HG02970 (cell line): Measurements from ENCODE around the gene BLOC1S3.

Experiments
- ATAC-seq: cut with Tn5 transposase; IDR thresholded peaks from one replicate; pipeline ENCODE4 v1.9.1; 2021; ENCODE audit warnings: mild to moderate bottlenecking, moderate library complexity, moderate number of reproducible peaks; ENCODE audit not compliant: unreplicated experiment, low FRiP score

The BLOC1S3 gene

GRCh38 chr19:45178262-45179071 is at the start of gene BLOC1S3:
Gene BLOC1S3, plus strand, starts transcription at chr19:45178784. Its CDS starts 513 bp downstream, at chr19:45179297.
- peak; percentile 80 for ATAC-seq

DNA sequence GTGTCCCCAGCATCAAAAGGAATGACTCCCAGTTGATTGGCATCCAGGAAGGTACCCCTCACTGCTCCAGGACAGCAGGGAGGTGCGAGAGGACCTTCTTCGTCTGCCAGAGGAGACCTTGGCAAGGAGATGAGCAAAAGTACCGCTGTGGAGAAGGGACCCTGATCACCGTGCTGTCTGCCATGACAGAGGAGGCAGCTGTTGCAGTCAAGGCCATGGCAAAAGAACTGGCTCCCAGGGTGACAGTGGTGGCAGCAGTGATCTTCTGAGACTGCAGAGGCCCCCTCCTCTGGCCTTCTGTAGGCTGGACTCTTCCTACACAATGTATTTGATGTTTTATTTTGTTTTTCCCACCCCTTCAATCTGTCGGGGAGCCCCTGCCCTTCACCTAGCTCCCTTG is 49.8 kb upstream of the BLOC1S3 start:
- no peak for ATAC-seq

DNA sequence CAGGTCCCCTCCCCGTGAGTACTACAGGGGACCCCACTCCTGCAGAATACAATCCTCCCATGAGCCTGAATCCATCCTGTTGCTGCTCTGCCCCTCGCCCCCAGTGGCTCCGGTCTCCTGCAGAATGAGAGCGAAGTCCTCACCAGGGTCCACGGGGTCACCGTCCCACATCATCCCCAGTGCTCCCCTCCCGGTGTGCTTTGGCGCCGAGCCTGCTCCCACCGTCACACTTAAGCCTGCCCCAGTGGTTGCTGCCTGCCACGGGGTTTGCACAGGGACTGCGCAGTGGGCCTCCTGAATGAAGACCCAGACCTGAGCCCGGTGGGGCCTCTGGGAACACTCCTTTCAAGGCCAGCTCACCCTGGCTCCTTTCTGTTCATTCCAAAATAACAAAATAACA is 48.3 kb upstream of the BLOC1S3 start:
- ATAC-seq: no peak

DNA sequence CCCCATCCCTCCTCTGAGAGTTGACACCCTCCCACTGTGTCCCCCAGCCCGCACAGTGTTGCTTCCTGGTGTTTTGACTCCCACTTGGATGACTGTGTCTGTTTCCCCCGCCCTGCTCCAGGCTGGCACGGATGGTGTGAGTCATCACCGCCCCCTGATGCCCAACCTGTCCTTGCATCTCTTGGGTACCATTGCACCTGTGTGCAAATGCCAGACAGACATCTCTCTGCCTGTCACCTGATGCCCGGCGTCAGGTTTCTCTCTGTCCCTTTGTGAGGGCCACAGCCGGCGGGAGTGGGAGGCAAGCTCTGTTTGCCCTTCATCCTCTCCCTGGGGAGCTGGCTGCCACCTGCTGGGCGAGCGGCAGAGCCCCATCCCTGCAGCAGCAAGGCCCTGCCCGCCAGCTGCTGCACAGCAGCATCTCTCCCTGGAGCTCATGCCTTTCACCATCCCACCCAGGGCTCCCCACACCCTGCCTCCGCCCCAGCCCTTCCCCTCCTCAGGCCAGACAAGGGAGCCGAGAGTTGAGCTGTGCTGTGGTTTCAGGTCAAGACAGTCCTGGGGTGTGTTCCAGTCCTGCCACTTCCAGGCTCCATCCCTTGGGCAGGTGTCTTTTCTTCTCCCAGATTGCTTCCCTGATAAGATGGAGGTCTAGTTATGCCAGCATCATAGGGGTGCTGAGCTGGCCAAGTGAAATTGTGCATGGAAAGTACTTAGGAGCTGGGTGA is 47.5 kb upstream of the BLOC1S3 start:
- no peak for ATAC-seq

DNA sequence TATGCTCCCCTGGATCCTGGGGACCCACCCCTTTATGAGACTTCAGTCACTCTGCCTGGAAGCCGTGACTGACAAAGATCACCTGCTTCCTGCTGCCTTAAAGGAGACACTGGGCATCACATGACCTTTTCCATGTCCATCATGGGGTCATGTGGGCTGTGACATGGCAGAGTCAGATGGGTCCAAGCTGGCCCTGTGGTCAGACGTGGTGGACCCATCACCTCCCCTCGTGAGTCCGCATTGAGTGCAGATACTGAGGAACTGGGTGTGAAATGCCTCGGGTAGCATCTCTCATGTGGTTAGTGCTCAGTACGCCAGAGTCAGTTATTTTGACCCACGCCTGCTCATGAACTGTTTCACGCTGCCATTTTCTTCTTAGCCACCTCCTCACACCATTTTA is 44.9 kb upstream of the BLOC1S3 start:
- no peak for ATAC-seq

- no peak for ATAC-seq
These were observed 43.3 kb upstream of the BLOC1S3 start for GRCh38 chr19:45135176-45135885.

DNA sequence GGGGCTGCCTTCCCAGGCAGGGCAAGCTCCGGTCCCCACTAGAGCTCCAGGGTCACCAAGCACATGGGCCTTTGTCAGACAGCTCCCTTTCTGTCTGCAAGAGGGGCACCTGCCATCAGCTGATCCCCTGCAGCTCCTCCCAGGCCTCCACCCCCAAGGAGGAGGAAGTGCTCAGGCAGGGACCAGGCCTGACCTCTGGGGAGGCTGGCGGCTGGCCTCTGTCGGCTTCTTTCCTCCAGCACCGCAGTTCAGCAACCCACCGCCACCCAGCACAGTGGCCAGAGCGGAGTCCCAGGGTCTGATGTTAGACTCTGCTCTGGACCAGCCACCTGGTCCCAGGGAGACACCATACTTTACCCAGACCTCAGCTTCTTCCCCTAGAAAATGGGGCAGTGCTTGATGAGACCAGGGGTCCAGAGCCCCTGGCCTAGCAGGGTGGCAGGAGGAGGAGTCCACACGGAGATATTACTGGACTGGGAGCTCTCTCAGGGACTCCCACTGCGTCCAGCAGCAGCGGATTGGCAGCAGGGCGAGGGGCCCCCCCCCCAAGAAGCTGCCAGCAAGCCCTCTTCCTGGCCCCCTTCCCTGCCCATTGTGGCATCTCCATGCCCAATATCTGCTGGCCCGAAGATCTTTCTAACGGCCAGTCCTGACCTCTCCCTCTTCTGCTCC is 41.9 kb upstream of the BLOC1S3 start:
- ATAC-seq: peak; percentile 9

GRCh38 chr19:45137179-45137761 is 41.3 kb upstream of the BLOC1S3 start:
- peak; percentile 54 for ATAC-seq

DNA sequence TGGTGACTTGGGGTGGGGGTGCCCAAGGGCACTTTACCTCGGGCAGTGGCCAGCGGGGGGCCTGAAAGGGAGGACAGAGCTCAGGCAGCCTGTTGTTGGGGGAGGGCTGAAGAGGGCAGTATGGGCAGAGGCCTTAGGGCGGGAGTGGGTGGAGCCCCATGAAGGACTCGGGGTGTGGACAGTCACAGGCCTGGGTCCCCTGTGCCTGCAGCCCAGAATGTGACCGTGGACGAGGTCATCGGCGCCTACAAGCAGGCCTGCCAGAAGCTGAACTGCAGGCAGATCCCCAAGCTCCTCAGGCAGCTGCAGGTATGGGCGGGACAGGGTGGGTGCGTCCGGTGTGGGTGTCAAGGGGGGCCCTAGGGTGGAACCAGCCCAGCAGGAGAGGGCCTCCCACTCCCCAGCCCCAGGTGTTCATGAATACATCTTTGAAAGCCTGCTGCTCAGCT is 40.3 kb upstream of the BLOC1S3 start:
- ATAC-seq: no peak

DNA sequence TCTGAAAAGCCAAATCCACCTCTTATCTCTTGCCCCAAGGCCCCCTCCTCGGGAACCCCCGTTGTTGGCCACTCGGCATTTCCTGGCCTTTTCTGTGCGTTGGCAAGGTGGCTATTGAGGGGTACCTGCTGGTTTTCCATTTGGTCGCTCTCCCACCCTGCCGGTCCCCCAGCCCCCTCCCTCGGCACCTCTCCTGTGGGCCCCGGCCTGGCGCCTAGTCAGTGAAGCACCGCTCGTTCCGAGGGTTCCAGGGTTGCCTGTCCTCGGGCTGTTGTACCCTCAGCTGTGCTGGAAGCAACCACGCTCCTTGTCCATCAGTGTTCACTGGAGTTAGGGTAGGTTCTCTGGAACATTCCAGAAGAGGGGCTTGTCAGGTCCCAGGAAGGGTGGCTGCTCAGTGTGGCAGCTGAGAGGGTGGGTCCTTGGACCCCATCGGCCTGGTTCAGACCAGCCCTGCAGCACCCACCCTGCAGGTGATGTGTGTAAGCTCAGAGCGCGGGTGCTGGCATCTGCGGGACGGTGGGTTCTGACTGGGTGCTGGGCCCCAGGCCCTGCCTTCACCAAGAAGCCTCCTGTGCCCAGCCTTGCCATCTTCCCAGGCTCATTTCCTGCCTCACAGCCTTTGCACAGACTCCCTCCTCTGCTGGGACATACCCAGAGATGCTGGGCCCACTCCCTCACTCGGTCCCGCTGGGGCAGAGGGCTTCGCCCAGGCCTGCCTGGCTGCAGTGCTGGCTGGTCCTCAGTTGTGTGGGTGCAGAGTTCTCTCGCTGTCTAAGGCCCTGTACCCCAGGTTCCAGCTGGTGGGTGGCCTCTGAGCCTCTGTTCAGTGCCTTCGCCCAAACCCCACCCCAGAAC is 39.1 kb upstream of the BLOC1S3 start:
- ATAC-seq: no peak

GRCh38 chr19:45140144-45140503 is 38.5 kb upstream of the BLOC1S3 start:
- no peak for ATAC-seq

DNA sequence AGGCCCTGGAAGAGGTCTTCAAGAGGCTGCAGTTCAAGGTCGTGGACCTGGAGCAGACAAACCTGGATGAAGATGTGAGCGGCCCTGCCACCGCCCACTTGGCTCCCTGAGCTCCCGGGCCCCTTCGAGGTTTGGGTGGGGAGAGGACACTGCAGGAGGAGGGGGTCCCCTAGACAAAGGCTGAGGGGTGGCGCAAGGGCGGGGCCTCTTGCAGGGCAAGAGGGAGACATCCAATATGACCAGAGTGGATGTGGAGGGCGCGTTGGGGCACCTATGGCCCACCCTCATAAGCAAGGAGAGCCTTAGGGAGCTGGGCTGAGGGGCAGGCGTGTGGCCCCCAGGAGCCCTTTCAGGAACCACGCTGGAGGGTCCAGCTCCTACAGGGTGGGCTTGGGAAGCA is 38.1 kb upstream of the BLOC1S3 start:
- no peak for ATAC-seq

GRCh38 chr19:45141203-45141900 is 37.2 kb upstream of the BLOC1S3 start:
- no peak for ATAC-seq

DNA sequence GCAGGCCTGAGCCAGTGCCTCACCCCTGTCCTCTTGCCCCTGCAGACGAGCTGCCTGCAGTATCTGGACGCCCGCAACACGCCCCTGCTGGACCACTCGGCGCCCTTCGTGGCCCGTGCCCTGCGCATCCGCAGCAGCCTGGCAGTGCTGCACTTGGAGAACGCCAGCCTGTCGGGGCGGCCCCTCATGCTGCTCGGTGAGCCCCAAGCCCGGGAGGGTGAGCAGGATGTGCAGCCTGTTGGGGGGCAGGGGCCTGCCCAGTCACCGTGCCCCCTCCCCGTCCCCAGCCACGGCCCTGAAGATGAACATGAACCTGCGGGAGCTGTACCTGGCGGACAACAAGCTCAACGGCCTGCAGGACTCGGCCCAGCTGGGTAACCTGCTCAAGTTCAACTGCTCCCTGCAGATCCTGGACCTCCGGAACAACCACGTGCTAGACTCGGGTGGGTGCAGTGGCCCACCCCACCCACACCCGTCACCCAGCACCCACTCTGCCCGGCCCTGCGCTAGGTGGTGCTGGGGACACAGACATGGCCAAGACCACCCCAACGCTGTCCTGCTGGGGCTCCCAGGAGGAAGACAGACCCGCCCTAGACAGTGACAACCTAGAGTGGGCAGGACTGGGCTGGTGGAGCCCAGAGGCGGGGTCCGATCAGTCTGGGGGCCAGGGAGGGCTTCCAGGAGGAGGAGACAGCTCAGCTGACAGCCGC is 36.4 kb upstream of the BLOC1S3 start:
- ATAC-seq: no peak

GRCh38 chr19:45142726-45143110 is 35.9 kb upstream of the BLOC1S3 start:
- ATAC-seq: no peak

DNA sequence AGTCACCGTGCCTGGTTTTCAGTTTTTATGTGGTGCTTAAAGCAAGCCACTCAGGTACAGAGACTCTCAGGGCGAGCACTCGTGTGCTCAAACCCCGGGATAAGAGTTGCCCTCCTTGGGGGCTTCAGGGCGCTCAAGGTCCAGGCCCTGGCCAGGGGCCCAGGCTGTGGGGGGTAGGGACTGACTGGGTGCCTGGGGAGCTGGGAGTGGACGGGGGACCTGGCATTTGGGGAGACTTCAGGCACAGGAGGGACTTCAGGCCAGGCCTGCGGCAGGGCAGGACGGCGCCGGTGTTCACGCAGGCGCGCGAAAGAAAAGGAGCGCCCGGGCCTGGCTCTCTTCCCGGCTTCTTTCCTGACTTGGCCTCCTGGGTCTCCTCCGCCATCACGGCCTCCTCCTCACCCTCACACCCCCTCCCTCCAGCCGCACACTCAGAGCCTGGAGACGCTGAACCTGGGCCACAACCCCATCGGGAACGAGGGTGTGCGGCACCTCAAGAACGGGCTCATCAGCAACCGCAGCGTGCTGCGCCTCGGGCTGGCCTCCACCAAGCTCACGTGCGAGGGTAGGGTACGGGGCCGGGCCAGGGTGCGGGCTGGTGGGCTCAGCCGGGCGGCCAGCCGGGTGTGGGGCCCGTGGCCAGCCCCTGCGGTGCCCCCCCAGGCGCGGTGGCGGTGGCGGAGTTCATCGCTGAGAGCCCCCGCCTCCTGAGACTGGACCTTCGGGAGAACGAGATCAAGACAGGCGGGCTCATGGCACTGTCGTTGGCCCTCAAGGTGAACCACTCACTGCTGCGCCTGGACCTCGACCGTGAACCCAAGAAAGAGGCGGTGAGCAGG is 33.9 kb upstream of the BLOC1S3 start:
- no peak for ATAC-seq
